OCI-LY1 (cell line): ENCODE measurements around the gene KLK1.

ENCODE experiments used
- H2AFZ ChIP-seq: fragments of 200-600 bp; sonication (generic), shearing (Covaris generic); 2 replicates; pipeline ENCODE4 v1.6.0; 2014; ENCODE audit warnings: antibody characterized with exemption, mild to moderate bottlenecking, low read length
- H3F3A ChIP-seq: fragments of 200-600 bp; sonication (generic), shearing (Covaris generic); 2 replicates; pipeline ENCODE4 v1.6.0; 2014; ENCODE audit warnings: mild to moderate bottlenecking, antibody characterized with exemption, low read length, moderate library complexity; ENCODE audit not compliant: insufficient read depth
- H3K27ac ChIP-seq: fragments of 200-600 bp; sonication (generic); 2 replicates; pipeline ENCODE4 v1.5.1; 2014; ENCODE audit warnings: low read length, mixed run types, mild to moderate bottlenecking, low read depth; ENCODE audit not compliant: poor library complexity, severe bottlenecking
- H3K27me3 ChIP-seq: fragments of 200-600 bp; sonication (generic); 2 replicates; pipeline ENCODE4 v1.6.0; 2014; ENCODE audit warnings: antibody characterized with exemption, mild to moderate bottlenecking, low read length, moderate library complexity; ENCODE audit not compliant: insufficient read depth
- H3K36me3 ChIP-seq: fragments of 200-600 bp; sonication (generic); 2 replicates; pipeline ENCODE4 v1.6.1; 2014; ENCODE audit warnings: mild to moderate bottlenecking, antibody characterized with exemption, low read length, moderate library complexity, mixed read lengths; ENCODE audit not compliant: insufficient read depth
- H3K4me1 ChIP-seq: fragments of 200-600 bp; sonication (generic); 2 replicates; pipeline ENCODE4 v1.5.1; 2014; ENCODE audit warnings: mild to moderate bottlenecking, low read length, moderate library complexity; ENCODE audit not compliant: insufficient read depth, severe bottlenecking
- H3K4me2 ChIP-seq: fragments of 200-600 bp; sonication (generic), shearing (Covaris generic); 2 replicates; pipeline ENCODE4 v1.6.1; 2014; ENCODE audit warnings: low read length
- H3K4me3 ChIP-seq: fragments of 200-600 bp; sonication (generic); 2 replicates; pipeline ENCODE4 v1.5.1; 2014; ENCODE audit warnings: low read length, low read depth, mild to moderate bottlenecking, mixed read lengths; ENCODE audit not compliant: poor library complexity, severe bottlenecking
- H3K79me2 ChIP-seq: fragments of 200-600 bp; shearing (Covaris generic); 2 replicates; pipeline ENCODE4 v1.6.1; 2016; ENCODE audit warnings: mixed run types, low read length, mixed read lengths; ENCODE audit not compliant: insufficient read depth
- H3K9ac ChIP-seq: fragments of 200-600 bp; sonication (generic), shearing (Covaris generic); 2 replicates; pipeline ENCODE4 v1.6.1; 2014; ENCODE audit warnings: mild to moderate bottlenecking, low read length, mixed read lengths
- H3K9me2 ChIP-seq: fragments of 200-600 bp; sonication (generic), shearing (Covaris generic); 2 replicates; pipeline ENCODE4 v1.6.1; 2014; ENCODE audit warnings: low read depth, mild to moderate bottlenecking, low read length, mixed read lengths
- H3K9me3 ChIP-seq: fragments of 200-600 bp; shearing (Covaris generic); 2 replicates; pipeline ENCODE4 v1.6.1; 2014; ENCODE audit warnings: low read length, mixed read lengths
- H4K20me1 ChIP-seq: fragments of 200-600 bp; sonication (generic), shearing (Covaris generic); 2 replicates; pipeline ENCODE4 v1.6.0; 2016; ENCODE audit warnings: mild to moderate bottlenecking, low read length; ENCODE audit not compliant: insufficient read depth
- EZH2 ChIP-seq: fragments of 200-600 bp; sonication (generic), shearing (Covaris generic); IDR thresholded peaks from 2 replicates; pipeline ENCODE4 v1.8.0; 2017; ENCODE audit warnings: borderline replicate concordance, mixed run types, mild to moderate bottlenecking, antibody characterized with exemption, low read length, moderate library complexity, mixed read lengths
- TF ChIP-seq, protein P1 (sequence below): fragments of 200-600 bp; sonication (generic), shearing (Covaris generic); IDR thresholded peaks from 2 replicates; pipeline ENCODE4 v1.5.1; 2017; ENCODE audit warnings: mild to moderate bottlenecking, antibody characterized with exemption, low read length, moderate library complexity, mixed read lengths

The KLK1 gene

DNA sequence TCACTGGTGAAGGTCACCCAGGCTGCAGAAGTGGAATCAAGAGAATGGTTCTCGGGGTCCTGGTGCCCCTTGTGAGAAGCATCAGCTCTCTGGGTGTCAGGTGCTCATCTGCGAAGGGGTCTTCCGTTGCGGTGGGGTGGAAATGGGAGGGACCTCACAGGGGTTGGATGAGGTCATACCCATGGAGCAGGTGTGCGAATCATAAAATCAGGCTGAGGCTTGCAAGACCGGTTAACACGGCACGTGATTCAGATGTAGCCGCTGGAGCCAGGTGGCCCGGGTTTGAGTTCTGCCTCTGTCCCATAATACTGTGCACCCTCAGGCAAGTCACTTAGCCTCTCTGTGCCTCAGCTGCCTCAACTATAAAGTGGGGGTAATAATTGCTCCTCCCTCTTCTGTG is 13.7 kb upstream of the KLK1 start:
- Histone ChIP-seq H3K9me3 (no peaks in the 10 kb centered on the region), H2AFZ (no peak overlapping the region), H3K27me3 (peaks cover 4% of the 10 kb centered on the region; the same call in 1 of the 2 replicates), H4K20me1 (no peaks in the 10 kb centered on the region), H3K9ac (no peak overlapping the region), H3K9me2 (no peaks in the 10 kb centered on the region), H3K27ac (no peak overlapping the region), H3K4me2 (no peak overlapping the region), H3K36me3 (no peaks in the 10 kb centered on the region), H3K79me2 (no peaks in the 10 kb centered on the region), H3K4me3 (no peak overlapping the region), H3F3A (no peaks in the 10 kb centered on the region), H3K4me1 (peaks cover 10% of the 10 kb centered on the region)
- TF ChIP-seq EZH2, result no peak
- TF ChIP-seq, protein P1, sequence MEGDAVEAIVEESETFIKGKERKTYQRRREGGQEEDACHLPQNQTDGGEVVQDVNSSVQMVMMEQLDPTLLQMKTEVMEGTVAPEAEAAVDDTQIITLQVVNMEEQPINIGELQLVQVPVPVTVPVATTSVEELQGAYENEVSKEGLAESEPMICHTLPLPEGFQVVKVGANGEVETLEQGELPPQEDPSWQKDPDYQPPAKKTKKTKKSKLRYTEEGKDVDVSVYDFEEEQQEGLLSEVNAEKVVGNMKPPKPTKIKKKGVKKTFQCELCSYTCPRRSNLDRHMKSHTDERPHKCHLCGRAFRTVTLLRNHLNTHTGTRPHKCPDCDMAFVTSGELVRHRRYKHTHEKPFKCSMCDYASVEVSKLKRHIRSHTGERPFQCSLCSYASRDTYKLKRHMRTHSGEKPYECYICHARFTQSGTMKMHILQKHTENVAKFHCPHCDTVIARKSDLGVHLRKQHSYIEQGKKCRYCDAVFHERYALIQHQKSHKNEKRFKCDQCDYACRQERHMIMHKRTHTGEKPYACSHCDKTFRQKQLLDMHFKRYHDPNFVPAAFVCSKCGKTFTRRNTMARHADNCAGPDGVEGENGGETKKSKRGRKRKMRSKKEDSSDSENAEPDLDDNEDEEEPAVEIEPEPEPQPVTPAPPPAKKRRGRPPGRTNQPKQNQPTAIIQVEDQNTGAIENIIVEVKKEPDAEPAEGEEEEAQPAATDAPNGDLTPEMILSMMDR, result no peak

DNA sequence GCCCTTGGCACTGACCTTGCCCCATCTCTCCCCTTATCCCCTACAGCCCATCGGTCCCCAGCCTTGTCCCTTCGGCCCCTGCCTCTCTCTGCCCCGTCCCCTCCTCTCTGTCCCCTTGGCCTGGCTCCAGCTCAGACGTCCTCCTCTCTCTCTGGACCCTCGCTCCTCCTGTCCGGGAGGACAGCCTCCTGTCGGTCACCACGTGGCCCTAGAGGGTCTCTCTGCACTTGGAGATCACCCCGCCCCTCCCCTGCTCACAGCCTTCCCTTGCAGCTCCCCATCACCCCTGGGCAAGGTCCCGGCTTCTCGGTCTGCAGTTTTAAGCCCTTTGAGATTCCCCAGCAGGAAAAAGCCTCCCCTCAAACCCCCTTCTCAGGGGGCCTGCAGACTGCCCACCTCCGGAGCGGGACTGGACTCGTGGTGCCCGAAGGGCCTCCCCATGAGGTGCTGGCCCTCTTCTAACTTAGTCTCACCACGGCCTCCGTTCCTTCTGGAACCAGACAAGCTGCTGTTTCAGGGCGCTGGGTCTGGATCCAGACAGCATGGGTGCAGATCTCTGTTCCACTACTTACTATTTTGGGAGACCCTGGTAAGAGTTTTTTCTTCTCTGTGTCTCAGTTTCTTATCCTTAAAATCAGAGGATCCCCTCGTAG is 13.1 kb upstream of the KLK1 start:
- Histone ChIP-seq H3K27ac (no peak overlapping the region), H3K4me3 (no peak overlapping the region), H3K9me3 (no peaks in the 10 kb centered on the region), H3K9ac (no peak overlapping the region), H3K9me2 (no peaks in the 10 kb centered on the region), H3K27me3 (peaks cover 4% of the 10 kb centered on the region; the same call in 1 of the 2 replicates), H3K79me2 (no peaks in the 10 kb centered on the region), H3K4me1 (peaks cover 10% of the 10 kb centered on the region), H3K36me3 (no peaks in the 10 kb centered on the region), H3K4me2 (no peak overlapping the region; the same call in 1 of the 2 replicates), H2AFZ (no peak overlapping the region), H3F3A (no peaks in the 10 kb centered on the region), H4K20me1 (no peaks in the 10 kb centered on the region)
- no peak for TF ChIP-seq EZH2
- TF ChIP-seq, protein P1, result no peak

DNA sequence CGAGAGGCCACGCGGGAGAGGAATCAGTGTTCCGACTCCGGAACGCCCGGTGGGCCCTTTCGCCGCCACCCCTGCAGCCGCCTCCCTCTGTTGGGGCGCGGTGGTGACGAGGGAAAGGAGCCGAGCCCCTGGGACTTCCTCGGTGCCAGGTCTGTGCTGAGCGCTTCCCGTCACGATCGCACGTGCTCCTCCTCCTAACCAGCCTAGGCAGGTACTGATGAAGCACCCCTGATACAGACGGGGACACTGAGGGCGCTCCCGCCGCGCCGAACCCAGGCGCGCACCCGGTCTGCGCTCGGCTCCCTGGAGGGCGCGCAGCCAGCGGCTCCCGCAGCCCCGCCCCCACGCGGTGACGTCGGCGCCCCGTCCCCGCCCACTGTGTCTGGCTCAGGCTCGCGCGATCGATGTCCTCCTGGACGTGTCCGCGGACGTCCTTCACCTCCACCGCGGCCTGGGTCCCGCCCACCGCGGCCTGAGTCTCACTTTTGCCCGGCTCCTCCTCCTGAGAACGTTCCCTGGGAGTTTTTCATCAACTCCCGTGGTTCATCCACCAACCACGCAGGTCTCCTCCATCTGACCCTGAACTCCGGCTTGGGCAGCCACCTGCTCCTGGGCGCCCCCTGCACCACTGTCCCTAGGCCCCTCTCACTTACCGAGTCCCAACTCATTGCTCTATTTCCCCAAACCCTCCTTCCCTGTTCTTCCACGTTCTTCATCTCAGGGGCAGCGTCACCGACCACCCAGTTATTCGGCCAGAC is 12.4 kb upstream of the KLK1 start:
- no peaks in the 10 kb centered on the region for H3K9me3 ChIP-seq
- H3K9ac ChIP-seq, result peak overlapping the region; percentile 67; the same call in 1 of the 2 replicates
- peaks cover 4% of the 10 kb centered on the region; the same call in 1 of the 2 replicates for H3K27me3 ChIP-seq
- H3K27ac ChIP-seq, result no peak overlapping the region
- H3K4me1 ChIP-seq, result peaks cover 10% of the 10 kb centered on the region
- H2AFZ ChIP-seq, result peak overlapping the region; percentile 84; the same call in 1 of the 2 replicates
- no peaks in the 10 kb centered on the region for H3K36me3 ChIP-seq
- no peaks in the 10 kb centered on the region for H4K20me1 ChIP-seq
- TF ChIP-seq, protein P1, result no peak
- no peak for TF ChIP-seq EZH2
- no peaks in the 10 kb centered on the region for H3F3A ChIP-seq
- peak overlapping the region; percentile 84 for H3K4me2 ChIP-seq
- H3K4me3 ChIP-seq, result peak overlapping the region; percentile 68
- H3K79me2 ChIP-seq, result no peaks in the 10 kb centered on the region
- no peaks in the 10 kb centered on the region for H3K9me2 ChIP-seq
